Measurements from ENCODE around the gene SLC16A13. TPM values are rescaled to one million over a fixed set of nuclear protein-coding genes. Genes with fewer than 3 reads are reported as not detected.

SLC16A13 gene
- total and polyA plus RNA-seq, 2 of the 8 experiments (the other 6 are each of a cell fraction or from before 2014, with no cell fraction given): 5.4 to 5.8 TPM

DNA sequence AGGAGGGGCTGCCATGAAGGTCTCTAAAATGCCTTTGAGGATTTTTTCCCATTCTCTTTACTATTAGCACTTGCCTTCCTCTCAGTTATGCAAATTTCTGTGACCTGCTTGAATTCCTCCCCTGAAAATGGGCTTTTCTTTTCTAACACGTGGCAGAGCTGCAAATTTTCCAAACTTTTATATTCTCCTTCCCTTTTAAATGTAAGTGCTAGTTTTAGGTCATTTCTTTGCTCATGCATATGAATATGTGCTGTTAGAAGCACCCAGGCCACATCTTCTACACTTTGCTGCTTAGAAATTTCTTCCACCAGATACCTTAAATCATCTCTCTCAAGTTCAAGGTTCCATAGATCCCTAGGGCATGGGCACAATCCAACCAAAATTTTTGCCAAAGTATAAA is 32.5 kb downstream of the SLC16A13 start (continued):
- no peak for TF ChIP-seq EZH2 (IDR thresholded peaks at IDR 0.05; ENCODE audit: low read depth, low read length, severe bottlenecking)
- no peak for TF ChIP-seq SUZ12 (IDR thresholded peaks at IDR 0.05; ENCODE audit: low read length)
- TF ChIP-seq CHD2 (IDR thresholded peaks at IDR 0.05; ENCODE audit: low read length): no peak
- TF ChIP-seq TCF12 (IDR thresholded peaks at IDR 0.05; ENCODE audit: low read depth, low read length): no peak

Data from H1 (cell line).